ENCODE data around the gene MAP3K5. TPM values are rescaled to one million over a fixed set of nuclear protein-coding genes. Genes with fewer than 3 reads are reported as not detected.

The MAP3K5 gene
- polyA plus RNA-seq, 3 donors: 9.6 to 12.0 (median 11.1) TPM

- Mint-ChIP-seq H3K9me3 (peaks cover 0 to 5% (median 0%) of the 10 kb centered on the region in 7 donors), H3K27ac (peak overlapping the region in 1 of 7 donors; percentile 39), H3K36me3 (peaks cover 2 to 6% of the 10 kb centered on the region in 2 donors), H3K27me3 (ENCODE audit: low read depth in 3 of 3) (peaks cover 0 to 2% (median 1%) of the 10 kb centered on the region in 3 donors), H3K4me3 (no peak overlapping the region), H3K4me1 (peaks cover 81% of the 10 kb centered on the region)
- Histone ChIP-seq H3K9ac (ENCODE audit: insufficient read depth, low read length, poor library complexity, severe bottlenecking) (no peak overlapping the region), H2AFZ (ENCODE audit: insufficient read depth, low read depth, low read length, poor library complexity, severe bottlenecking) (no peak overlapping the region), H3K4me1 (ENCODE audit: control insufficient read depth in 1 of 2, insufficient read depth in 2 of 2, low read length in 2 of 2) (peaks cover 67 to 74% of the 10 kb centered on the region in 2 donors), H4K20me1 (ENCODE audit: insufficient read depth, low read length) (peaks cover 81% of the 10 kb centered on the region), H3K36me3 (replicated peaks in 1 of 2; ENCODE audit: control insufficient read depth in 1 of 2, insufficient read depth in 2 of 2, low read length in 2 of 2) (no peaks in the 10 kb centered on the region), H3K27ac (ENCODE audit: low read depth in 1 of 2, low read length in 2 of 2) (no peak overlapping the region), H3K4me2 (replicated peaks; ENCODE audit: extremely low read depth, low read length, poor library complexity, severe bottlenecking) (no peak overlapping the region), H3K27me3 (ENCODE audit: control insufficient read depth in 2 of 2, insufficient read depth in 2 of 2, low read length in 2 of 2) (no peaks in the 10 kb centered on the region), H3K4me3 (replicated peaks in 1 of 3; ENCODE audit: low read depth in 2 of 3, low read length in 3 of 3) (no peak overlapping the region), H3K9me3 (replicated peaks in 1 of 2; ENCODE audit: control insufficient read depth in 1 of 2, insufficient read depth in 1 of 2, low read length in 2 of 2) (no peaks in the 10 kb centered on the region), H3K79me2 (ENCODE audit: insufficient read depth, low read length) (peaks cover 92% of the 10 kb centered on the region)
- intact Hi-C loops (cut with micrococcal nuclease): loop anchor here (5.0 kb wide), 1 partner anchor 39 kb away; the partner anchor contains the start of gene MAP3K5 (in 2 of the 2)
- TF ChIP-seq, protein P1, sequence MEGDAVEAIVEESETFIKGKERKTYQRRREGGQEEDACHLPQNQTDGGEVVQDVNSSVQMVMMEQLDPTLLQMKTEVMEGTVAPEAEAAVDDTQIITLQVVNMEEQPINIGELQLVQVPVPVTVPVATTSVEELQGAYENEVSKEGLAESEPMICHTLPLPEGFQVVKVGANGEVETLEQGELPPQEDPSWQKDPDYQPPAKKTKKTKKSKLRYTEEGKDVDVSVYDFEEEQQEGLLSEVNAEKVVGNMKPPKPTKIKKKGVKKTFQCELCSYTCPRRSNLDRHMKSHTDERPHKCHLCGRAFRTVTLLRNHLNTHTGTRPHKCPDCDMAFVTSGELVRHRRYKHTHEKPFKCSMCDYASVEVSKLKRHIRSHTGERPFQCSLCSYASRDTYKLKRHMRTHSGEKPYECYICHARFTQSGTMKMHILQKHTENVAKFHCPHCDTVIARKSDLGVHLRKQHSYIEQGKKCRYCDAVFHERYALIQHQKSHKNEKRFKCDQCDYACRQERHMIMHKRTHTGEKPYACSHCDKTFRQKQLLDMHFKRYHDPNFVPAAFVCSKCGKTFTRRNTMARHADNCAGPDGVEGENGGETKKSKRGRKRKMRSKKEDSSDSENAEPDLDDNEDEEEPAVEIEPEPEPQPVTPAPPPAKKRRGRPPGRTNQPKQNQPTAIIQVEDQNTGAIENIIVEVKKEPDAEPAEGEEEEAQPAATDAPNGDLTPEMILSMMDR (IDR thresholded peaks at IDR 0.05): no peak
- WGBS (ENCODE audit: insufficient coverage): 92% methylated on average over 5 of the region's 7 CpGs
- DNase-seq: no peak
These were observed 38.7 kb downstream of the MAP3K5 start for GRCh38 chr6:136753624-136754023.

- peaks cover 74% of the 10 kb centered on the region for H3K4me1 Mint-ChIP-seq
- WGBS (ENCODE audit: insufficient coverage): 72% methylated on average over 5 of the region's 7 CpGs
These were observed 39.7 kb downstream of the MAP3K5 start for GRCh38 chr6:136752554-136752953.

More at GRCh38 chr6:136752554-136752953, 39.7 kb downstream of the MAP3K5 start:
- Histone ChIP-seq H3K79me2 (ENCODE audit: insufficient read depth, low read length) (peaks cover 92% of the 10 kb centered on the region), H3K9ac (ENCODE audit: insufficient read depth, low read length, poor library complexity, severe bottlenecking) (no peak overlapping the region), H3K4me3 (replicated peaks in 1 of 3; ENCODE audit: low read depth in 2 of 3, low read length in 3 of 3) (peak overlapping the region in 1 of 3 experiments; percentile 48), H3K27me3 (ENCODE audit: control insufficient read depth in 2 of 2, insufficient read depth in 2 of 2, low read length in 2 of 2) (no peaks in the 10 kb centered on the region), H3K27ac (ENCODE audit: low read depth in 1 of 2, low read length in 2 of 2) (peak overlapping the region; percentile 45 to 82), H3K9me3 (replicated peaks in 1 of 2; ENCODE audit: control insufficient read depth in 1 of 2, insufficient read depth in 1 of 2, low read length in 2 of 2) (no peaks in the 10 kb centered on the region), H3K4me1 (ENCODE audit: control insufficient read depth in 1 of 2, insufficient read depth in 2 of 2, low read length in 2 of 2) (peaks cover 64 to 65% of the 10 kb centered on the region in 2 donors), H2AFZ (ENCODE audit: insufficient read depth, low read depth, low read length, poor library complexity, severe bottlenecking) (no peak overlapping the region), H4K20me1 (ENCODE audit: insufficient read depth, low read length) (peaks cover 90% of the 10 kb centered on the region), H3K36me3 (replicated peaks in 1 of 2; ENCODE audit: control insufficient read depth in 1 of 2, insufficient read depth in 2 of 2, low read length in 2 of 2) (no peaks in the 10 kb centered on the region), H3K4me2 (replicated peaks; ENCODE audit: extremely low read depth, low read length, poor library complexity, severe bottlenecking) (peak overlapping the region; percentile 48)
- TF ChIP-seq, protein P1 (IDR thresholded peaks at IDR 0.05): no peak
- peak overlapping the region; percentile 84 to 95 (median 89) for H3K27ac Mint-ChIP-seq
- H3K27me3 Mint-ChIP-seq (ENCODE audit: low read depth in 3 of 3): peaks cover 0 to 2% (median 1%) of the 10 kb centered on the region in 3 donors
- H3K36me3 Mint-ChIP-seq: peaks cover 3 to 4% of the 10 kb centered on the region in 2 donors
- H3K9me3 Mint-ChIP-seq: peaks cover 0 to 5% (median 0%) of the 10 kb centered on the region in 7 donors
- intact Hi-C loops (cut with micrococcal nuclease): loop anchor here (5.0 kb wide), 1 partner anchor 40 kb away; the partner anchor contains the start of gene MAP3K5 (in 2 of the 2)
- no peak overlapping the region for H3K4me3 Mint-ChIP-seq
- no peak for DNase-seq

Data from CD14-positive monocyte (primary cell).